IMR-90 (cell line): ENCODE data around the gene NECTIN2. TPM values are rescaled to one million over a fixed set of nuclear protein-coding genes. Genes with fewer than 3 reads are reported as not detected.

Experiments
- ATAC-seq: fragments of 200-7000 bp; cut with Tn5 transposase; 2 replicates; pipeline ENCODE4 v1.9.1; 2020; ENCODE audit warnings: low read depth, mild to moderate bottlenecking, moderate library complexity
- BruUV-seq: library from RNA; stranded (reverse); fragments of 400-500 nt; replicated peaks from 2 replicates; lab custom pipeline; 2021; lab: Mats Ljungman, UMichigan
- CTCF ChIA-PET: fragments of 300-600 bp; formaldehyde crosslinking; extraction: SDS; loops from one replicate; lab custom pipeline; 2021; ENCODE audit warnings: antibody characterized with exemption; lab: Yijun Ruan, JAX
- POLR2A ChIA-PET: fragments of 300-600 bp; sonication (Branson Sonifier 250); formaldehyde crosslinking; loops from one replicate; lab custom pipeline; 2022; ENCODE audit warnings: antibody characterized with exemption; ENCODE audit not compliant: unreplicated experiment; lab: Charles Lee
- DNase-seq: peaks from one replicate; pipeline ENCODE4 v3.0.0; 2013
- H2AFZ ChIP-seq: replicated peaks from 2 replicates; pipeline ENCODE3; 2013; ENCODE audit warnings: low read length, mild to moderate bottlenecking; ENCODE audit not compliant: poor library complexity
- H2AK5ac ChIP-seq: 2 replicates; pipeline ENCODE4 v1.6.1; 2013; ENCODE audit warnings: low read depth, low read length, inconsistent platforms
- H2AK9ac ChIP-seq: replicated peaks from 2 replicates; pipeline ENCODE3; 2013; ENCODE audit warnings: mild to moderate bottlenecking, low read depth, low read length, moderate library complexity; ENCODE audit not compliant: poor library complexity
- H2BK120ac ChIP-seq: 2 replicates; pipeline ENCODE4 v1.6.1; 2013; ENCODE audit warnings: low read depth, low read length, inconsistent platforms
- H2BK15ac ChIP-seq: 3 replicates; pipeline ENCODE4 v1.6.1; 2013; ENCODE audit warnings: low read depth, low read length, inconsistent platforms
- H2BK20ac ChIP-seq: 2 replicates; pipeline ENCODE4 v1.6.1; 2013; ENCODE audit warnings: low read depth, mild to moderate bottlenecking, inconsistent platforms, low read length, moderate library complexity
- H2BK5ac ChIP-seq: 2 replicates; pipeline ENCODE4 v1.6.1; 2013; ENCODE audit warnings: mild to moderate bottlenecking, low read depth, low read length, inconsistent platforms; ENCODE audit not compliant: poor library complexity, severe bottlenecking
- H3K14ac ChIP-seq: replicated peaks from 2 replicates; pipeline ENCODE4 v1.6.1; 2013; ENCODE audit warnings: low read depth, low read length, inconsistent platforms
- H3K18ac ChIP-seq: 2 replicates; pipeline ENCODE4 v1.6.1; 2013; ENCODE audit warnings: low read depth, low read length, control low read depth
- H3K23ac ChIP-seq: 2 replicates; pipeline ENCODE4 v1.6.1; 2013; ENCODE audit warnings: low read depth, low read length, inconsistent platforms
- H3K27ac ChIP-seq: 2 replicates; pipeline ENCODE4 v1.5.1; 2013; ENCODE audit warnings: mild to moderate bottlenecking, control low read depth, low read length; ENCODE audit not compliant: insufficient read depth
- H3K27me3 ChIP-seq: 2 replicates; pipeline ENCODE4 v1.6.1; 2013; ENCODE audit warnings: low read length; ENCODE audit not compliant: control insufficient read depth, insufficient read depth
- H3K36me3 ChIP-seq: 2 replicates; pipeline ENCODE4 v1.6.1; 2013; ENCODE audit warnings: low read length, mixed read lengths; ENCODE audit not compliant: control insufficient read depth, insufficient read depth
- H3K4ac ChIP-seq: 2 replicates; pipeline ENCODE4 v1.6.1; 2013; ENCODE audit warnings: low read depth, low read length, inconsistent platforms
- H3K4me1 ChIP-seq: 2 replicates; pipeline ENCODE4 v1.6.1; 2013; ENCODE audit warnings: low read length, mixed read lengths; ENCODE audit not compliant: control insufficient read depth, insufficient read depth
- H3K4me2 ChIP-seq: 2 replicates; pipeline ENCODE4 v1.6.1; 2013; ENCODE audit warnings: low read depth, mild to moderate bottlenecking, control low read depth, low read length, moderate library complexity
- H3K4me3 ChIP-seq: 2 replicates; pipeline ENCODE4 v1.5.1; 2013; ENCODE audit warnings: low read depth, mild to moderate bottlenecking, control low read depth, low read length, moderate library complexity; ENCODE audit not compliant: insufficient read depth
- H3K56ac ChIP-seq: 2 replicates; pipeline ENCODE4 v1.6.1; 2013; ENCODE audit warnings: low read length, inconsistent platforms; ENCODE audit not compliant: insufficient read depth; ENCODE audit errors: extremely low read depth
- H3K79me1 ChIP-seq, 2 experiments: 2 replicates each; pipeline ENCODE4 v1.6.1; 2013; ENCODE audit warnings: low read length in 2 of 2, inconsistent platforms in 1 of 2, low read depth in 1 of 2
- H3K9ac ChIP-seq: 2 replicates; pipeline ENCODE4 v1.6.1; 2013; ENCODE audit warnings: low read depth, low read length, control low read depth
- H3K9me1 ChIP-seq: 2 replicates; pipeline ENCODE4 v1.6.1; 2013; ENCODE audit warnings: low read length, inconsistent platforms; ENCODE audit not compliant: insufficient read depth
- H3K9me3 ChIP-seq: 2 replicates; pipeline ENCODE4 v1.6.1; 2013; ENCODE audit warnings: low read length; ENCODE audit not compliant: control insufficient read depth, insufficient read depth
- H4K20me1 ChIP-seq: 2 replicates; pipeline ENCODE4 v1.6.1; 2013; ENCODE audit warnings: low read length, inconsistent platforms; ENCODE audit not compliant: insufficient read depth
- H4K5ac ChIP-seq: 2 replicates; pipeline ENCODE4 v1.6.1; 2013; ENCODE audit warnings: mild to moderate bottlenecking, low read depth, low read length, control low read depth
- H4K8ac ChIP-seq, 2 experiments: 2 replicates each; pipeline ENCODE4 v1.6.1; 2013; ENCODE audit warnings: low read depth in 2 of 2, low read length in 2 of 2, control low read depth in 1 of 2, inconsistent platforms in 1 of 2
- H4K91ac ChIP-seq: 2 replicates; pipeline ENCODE4 v1.6.1; 2013; ENCODE audit warnings: low read depth, low read length, inconsistent platforms; ENCODE audit not compliant: insufficient read depth
- BHLHE40 ChIP-seq: fragments of 150-350 bp; IDR thresholded peaks from 2 replicates; pipeline ENCODE4 v1.6.1; 2016; ENCODE audit warnings: mild to moderate bottlenecking, low read depth, low read length
- CEBPB ChIP-seq: IDR thresholded peaks from 2 replicates; pipeline ENCODE4 v1.6.1; 2012; ENCODE audit warnings: low read depth, low read length, improper control_type of control experiment
- CTCF ChIP-seq: conservative IDR thresholded peaks from 2 replicates; pipeline ENCODE4 v1.5.1; 2012; ENCODE audit warnings: mild to moderate bottlenecking, low read depth, low read length, improper control_type of control experiment
- MAFK ChIP-seq: IDR thresholded peaks from 2 replicates; pipeline ENCODE4 v1.6.1; 2012; ENCODE audit warnings: low read depth, low read length, improper control_type of control experiment
- MAZ ChIP-seq: IDR thresholded peaks from 2 replicates; pipeline ENCODE4 v1.6.1; 2012; ENCODE audit warnings: low read depth, mild to moderate bottlenecking, low read length, improper control_type of control experiment, moderate library complexity, borderline replicate concordance
- MXI1 ChIP-seq: IDR thresholded peaks from 2 replicates; pipeline ENCODE4 v1.6.1; 2012; ENCODE audit warnings: low read depth, mild to moderate bottlenecking, low read length, moderate library complexity, borderline replicate concordance
- RAD21 ChIP-seq: IDR thresholded peaks from 2 replicates; pipeline ENCODE4 v1.6.1; 2012; ENCODE audit warnings: low read length, improper control_type of control experiment
- SMC3 ChIP-seq: fragments of 150-350 bp; IDR thresholded peaks from 2 replicates; pipeline ENCODE4 v1.6.1; 2016; ENCODE audit warnings: low read depth, mild to moderate bottlenecking, antibody characterized with exemption, low read length, moderate library complexity
- USF2 ChIP-seq: fragments of 150-350 bp; IDR thresholded peaks from 2 replicates; pipeline ENCODE4 v1.6.1; 2017; ENCODE audit warnings: mild to moderate bottlenecking, antibody characterized with exemption, low read length, low read depth
- WGBS, 2 experiments: methylation state at CpG; one replicate each; pipeline versions ENCODE4 v1.1.5 to v1.1.7; 2013; ENCODE audit warnings: missing lambda C conversion rate in 2 of 2; ENCODE audit not compliant: insufficient read length in 1 of 2; ENCODE audit errors: extremely low coverage in 2 of 2; 5-methylcytosine and 5-hydroxymethylcytosine counted together
- dilution Hi-C: fragments of 300-500 bp; cut with HindIII; formaldehyde crosslinking; loops from one replicate; pipeline ENCODE4 v1.14.3; 2018; ENCODE audit warnings: low sequenced_read_pairs; ENCODE audit not compliant: unreplicated experiment
- in situ Hi-C: fragments of 300-500 bp; cut with MboI; formaldehyde crosslinking; loops from 3 replicates; pipeline ENCODE4 v1.14.3; 2019; ENCODE audit warnings: low sequenced_read_pairs, inconsistent platforms, mixed read lengths
- intact Hi-C: fragments of 100-400 bp; cut with micrococcal nuclease; formaldehyde crosslinking; loops from 2 replicates; pipeline ENCODE4 v1.10.0; 2022
- polyA plus RNA-seq, 3 experiments: library from polyadenylated mRNA; depleted of rRNA; stranded (reverse); fragments of >200 nt; gene quantifications; 2 replicates each; pipeline ENCODE4 v1.2.3, GENCODE V29; 2012; ENCODE audit warnings: low replicate concordance in 1 of 3
- total RNA-seq: library from RNA; depleted of rRNA; stranded (reverse); fragments of >200 nt; gene quantifications from 2 replicates; pipeline ENCODE4 v1.2.3, GENCODE V29; 2012

Gene NECTIN2
- total and polyA plus RNA-seq, 2 of the 4 experiments (the other 2 are of a cell fraction), result 77.8 to 170 TPM

DNA sequence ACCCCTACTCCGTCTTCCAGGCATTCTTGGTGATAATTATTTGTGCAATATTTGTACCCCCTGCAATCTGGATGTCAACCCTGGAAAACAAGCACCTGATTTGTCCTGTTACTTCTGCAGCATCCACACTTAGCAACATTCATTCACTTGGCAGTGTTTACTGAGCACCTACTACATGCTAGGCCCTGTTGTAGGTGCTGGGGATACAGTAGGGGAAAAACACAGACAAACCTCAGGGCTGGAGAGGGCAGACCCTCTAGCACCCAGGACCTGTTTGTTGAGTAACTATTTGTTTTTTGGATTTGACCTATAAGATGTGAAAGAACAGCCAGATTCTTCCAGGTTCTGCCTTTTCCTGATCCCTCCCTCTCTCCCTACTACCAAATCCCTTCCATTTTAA lies 9.5 kb downstream of the NECTIN2 start:
- Histone ChIP-seq H2BK5ac (no peak overlapping the region), H4K20me1 (peaks cover 83% of the 10 kb centered on the region), H4K5ac (no peak overlapping the region), H2BK120ac (no peak overlapping the region), H3K9me3 (no peaks in the 10 kb centered on the region), H3K27ac (no peak overlapping the region), H3K4me2 (no peak overlapping the region), H2BK20ac (no peak overlapping the region), H3K56ac (no peak overlapping the region), H3K27me3 (no peaks in the 10 kb centered on the region), H2AK9ac (no peak overlapping the region), H4K91ac (no peak overlapping the region), H2AFZ (no peak overlapping the region), H3K9me1 (peaks cover 13% of the 10 kb centered on the region), H3K4me1 (no peaks in the 10 kb centered on the region), H2AK5ac (no peak overlapping the region), H3K79me1 (peaks cover 12 to 66% of the 10 kb centered on the region in 2 experiments), H3K9ac (no peak overlapping the region), H3K36me3 (peaks cover 30% of the 10 kb centered on the region), H2BK15ac (no peak overlapping the region), H3K23ac (no peak overlapping the region), H3K18ac (no peak overlapping the region), H3K4me3 (no peak overlapping the region), H3K4ac (no peak overlapping the region), H3K14ac (no peak overlapping the region), H4K8ac (no peak overlapping the region)
- dilution Hi-C loops (no loop called here), in situ Hi-C loops (no loop called here), intact Hi-C loops (no loop called here)
- TF ChIP-seq CEBPB (no peak), MAFK (no peak), MXI1 (no peak), SMC3 (no peak), MAZ (no peak), RAD21 (no peak), USF2 (no peak), BHLHE40 (no peak), CTCF (no peak)
- ChIA-PET POLR2A (no interaction called here), CTCF (no interaction called here)
- no CpG with 5 or more reads among the region's 1 CpG for WGBS, 2 experiments
- no TSS peak for BruUV-seq
- ATAC-seq (no peak), DNase-seq (no peak)
